Hematopoietic multipotent progenitor cell treated with erythropoietin and hydrocortisone succinate and interleukin-3 and kit ligand, for 17 days (in vitro differentiated cells): ENCODE results near the gene THSD7B.

Experiments
- DNase-seq: peaks from one replicate; pipeline ENCODE4 v3.0.0-alpha.2; 2015; ENCODE audit warnings: low spot score

Gene THSD7B

DNA sequence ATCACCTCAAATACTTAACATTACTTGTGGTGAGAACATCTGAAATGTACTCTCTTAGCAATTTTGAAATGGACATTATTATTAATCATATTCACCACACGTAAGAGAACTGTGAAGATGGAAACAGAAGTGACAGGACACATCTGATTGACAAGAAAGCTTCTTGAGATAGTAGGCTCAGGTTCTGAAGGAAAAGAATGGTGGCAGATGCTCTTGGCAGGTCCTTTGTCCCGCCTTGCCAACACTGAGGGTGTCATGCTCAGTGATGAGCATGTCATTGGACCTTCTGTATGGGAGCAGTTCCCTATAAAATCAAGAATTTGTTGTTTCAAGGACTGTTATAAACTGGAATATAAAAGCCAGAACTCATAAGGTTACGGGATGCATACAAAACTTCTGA is 428.1 kb downstream of the THSD7B start:
- DNase-seq, result no peak

DNA sequence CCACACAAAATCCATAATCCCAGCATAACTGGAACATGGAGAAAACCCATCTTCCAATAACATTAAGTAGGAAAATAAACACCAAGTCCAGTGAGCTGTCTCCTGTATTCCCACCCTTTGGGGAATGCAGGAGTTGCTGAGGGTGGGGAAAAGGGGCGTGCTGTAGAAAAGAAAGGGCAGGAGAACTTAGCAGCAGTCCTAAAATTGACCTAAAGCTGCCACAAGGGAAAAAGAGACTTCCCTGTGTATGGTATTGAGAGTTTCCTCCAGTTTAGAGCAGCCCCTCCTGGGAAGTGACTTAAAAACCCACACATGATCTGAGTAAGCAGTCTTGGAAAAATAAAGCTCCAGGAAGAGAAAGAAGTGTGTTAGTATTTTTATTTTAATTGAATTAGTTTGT is 428.8 kb downstream of the THSD7B start:
- DNase-seq, result no peak

DNA sequence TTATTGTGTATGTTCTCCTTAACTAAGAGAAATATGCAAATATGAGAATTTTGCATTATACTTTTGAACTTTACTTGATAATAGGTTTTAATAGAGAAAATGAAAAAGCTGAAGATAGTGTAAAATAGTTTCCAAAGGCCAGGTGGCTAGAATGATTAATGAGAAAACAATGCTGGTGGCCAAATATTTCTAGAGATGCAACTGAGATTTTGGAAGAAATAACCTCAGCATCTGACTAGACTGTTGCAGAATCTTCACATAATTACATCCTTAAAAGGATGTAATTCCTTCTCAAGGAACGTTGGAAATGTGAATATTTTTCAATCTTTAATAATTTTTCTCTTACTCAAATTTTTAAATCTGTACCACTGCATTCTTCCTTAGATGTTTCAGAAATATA is 434.4 kb downstream of the THSD7B start:
- DNase-seq, result no peak

- no peak for DNase-seq
These were observed 437.0 kb downstream of the THSD7B start for GRCh38 chr2:137202318-137202717.

DNA sequence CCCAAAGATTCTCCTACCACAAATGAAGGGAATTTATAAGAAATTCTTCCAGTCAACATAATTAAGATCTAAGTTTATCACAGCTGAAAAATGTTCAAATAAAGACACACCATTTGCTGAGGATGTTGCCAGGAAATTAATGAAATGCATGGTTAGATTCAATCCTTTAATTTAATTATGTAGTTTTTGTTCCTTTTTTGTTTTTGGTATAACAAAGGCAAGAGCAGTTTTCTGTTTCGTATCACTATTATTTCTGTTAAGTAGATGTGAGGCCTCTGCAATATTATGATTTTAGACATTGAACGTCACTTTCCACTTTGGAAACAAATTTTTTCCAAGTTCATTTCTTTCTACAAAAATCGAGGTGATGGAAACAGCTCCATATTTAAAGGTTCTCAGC is 440.0 kb downstream of the THSD7B start:
- no peak for DNase-seq

GRCh38 chr2:137206069-137206468 is 440.7 kb downstream of the THSD7B start:
- DNase-seq, result no peak

- DNase-seq, result no peak
These were observed 441.7 kb downstream of the THSD7B start for GRCh38 chr2:137207030-137207429.

DNA sequence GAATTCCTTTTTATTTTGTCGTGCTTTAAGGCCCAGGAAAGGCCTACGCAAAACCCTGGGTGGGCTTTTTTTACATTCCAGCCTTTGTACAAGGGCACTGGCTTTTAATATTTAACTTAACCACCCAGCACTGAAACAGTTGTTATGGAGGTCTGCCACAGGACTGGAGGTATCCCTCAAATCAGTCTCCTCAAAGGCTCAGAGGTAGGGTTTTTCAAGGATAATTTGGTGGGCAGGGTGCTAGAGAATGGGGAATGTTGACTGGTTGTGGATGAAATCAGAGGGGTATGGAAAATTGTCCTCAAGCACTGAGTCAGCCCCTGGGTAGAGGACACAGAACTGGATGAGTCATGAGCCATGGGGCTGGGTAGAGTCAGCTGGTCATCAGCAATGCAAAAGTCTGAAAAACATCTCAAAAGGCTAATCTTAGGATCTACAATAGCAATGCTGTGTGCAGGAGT is 443.1 kb downstream of the THSD7B start:
- no peak for DNase-seq

DNA sequence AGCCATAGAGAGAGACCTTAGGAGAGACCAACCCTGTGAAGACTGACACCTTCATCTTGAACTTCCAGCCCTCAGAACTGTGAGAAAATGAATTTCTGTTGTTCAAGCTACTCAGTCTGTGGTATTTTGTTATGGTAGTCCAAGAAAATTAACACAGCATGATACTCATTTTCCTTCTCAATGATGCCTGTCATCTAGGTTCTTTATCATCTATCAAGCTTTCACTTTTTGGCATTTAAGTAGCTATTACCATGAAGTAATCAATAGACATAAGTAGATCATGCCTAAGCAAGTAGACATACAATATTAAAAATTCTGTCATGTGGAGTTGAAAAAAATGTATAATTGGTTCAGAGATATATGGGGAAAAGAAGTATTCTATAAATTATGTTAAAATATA is 444.7 kb downstream of the THSD7B start:
- no peak for DNase-seq

DNA sequence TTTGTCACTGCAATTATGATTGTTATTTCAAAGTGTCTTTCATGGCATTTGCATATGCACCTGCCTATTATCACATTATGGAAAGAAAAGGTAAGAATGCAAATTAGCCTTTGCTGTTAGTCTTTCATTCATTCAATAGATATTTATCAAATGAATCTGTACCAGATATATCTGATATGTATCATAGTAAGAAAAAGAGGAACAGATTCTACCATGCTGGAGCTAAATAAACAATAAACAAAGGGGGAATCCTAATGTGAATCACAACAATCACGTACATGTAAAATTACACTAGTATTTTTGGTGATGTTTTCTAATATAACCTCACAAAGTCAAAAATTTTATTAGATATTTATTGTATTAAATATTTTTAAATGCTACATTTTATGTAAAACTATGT is 446.4 kb downstream of the THSD7B start:
- DNase-seq, result no peak

GRCh38 chr2:137220438-137220993 is 455.2 kb downstream of the THSD7B start:
- DNase-seq, result no peak

DNA sequence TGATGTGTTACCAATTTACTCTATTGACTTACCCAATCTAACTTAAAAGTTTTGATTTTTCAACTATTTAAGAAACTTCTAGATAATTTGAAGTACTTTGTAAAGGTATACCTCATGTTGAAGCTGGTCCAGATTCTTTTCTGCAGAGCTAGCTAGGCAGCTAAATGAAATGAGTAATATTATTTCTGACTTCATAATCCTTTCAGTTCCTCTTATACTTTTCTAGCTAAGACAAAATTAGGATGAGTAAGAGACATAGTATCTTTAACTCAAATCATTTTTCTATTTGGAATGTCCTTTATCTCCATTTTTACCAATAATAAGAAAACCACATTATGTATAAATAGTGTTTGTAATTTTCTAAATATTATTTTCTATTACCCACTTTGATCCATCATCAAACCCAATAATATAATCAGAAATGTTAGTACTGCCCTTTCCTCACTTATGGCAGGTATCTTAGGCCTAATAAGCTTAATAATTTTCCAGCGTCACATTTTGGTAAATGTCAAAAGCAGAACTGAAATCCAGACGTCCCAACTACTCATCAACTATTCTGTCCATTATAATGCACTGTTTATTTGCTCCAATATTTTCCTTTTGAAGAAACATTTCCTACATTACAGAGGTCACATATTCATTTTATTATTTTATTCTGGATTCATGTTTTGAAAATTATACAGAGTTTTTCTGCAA is 456.6 kb downstream of the THSD7B start:
- DNase-seq, result no peak

DNA sequence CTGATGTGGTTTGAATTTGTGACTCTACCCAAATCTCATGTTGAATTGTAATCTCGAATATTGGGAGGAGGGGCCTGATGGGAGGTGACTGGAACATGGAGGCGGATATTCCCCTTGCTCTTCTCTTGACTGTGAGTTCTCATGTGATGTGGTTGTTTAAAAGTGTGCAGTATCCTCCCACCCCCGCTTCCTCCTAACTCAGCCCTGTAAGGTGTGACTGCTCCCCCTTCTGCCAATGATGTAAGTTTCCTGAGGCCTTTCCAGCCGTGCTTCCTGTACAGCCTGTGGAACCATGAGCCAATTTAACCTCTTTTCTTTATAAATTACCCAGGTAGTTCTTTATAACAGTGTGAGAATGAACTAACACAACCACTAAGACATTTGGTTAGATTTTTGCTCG is 458.4 kb downstream of the THSD7B start:
- no peak for DNase-seq

- no peak for DNase-seq
These were observed 463.2 kb downstream of the THSD7B start for GRCh38 chr2:137228566-137228965.

DNA sequence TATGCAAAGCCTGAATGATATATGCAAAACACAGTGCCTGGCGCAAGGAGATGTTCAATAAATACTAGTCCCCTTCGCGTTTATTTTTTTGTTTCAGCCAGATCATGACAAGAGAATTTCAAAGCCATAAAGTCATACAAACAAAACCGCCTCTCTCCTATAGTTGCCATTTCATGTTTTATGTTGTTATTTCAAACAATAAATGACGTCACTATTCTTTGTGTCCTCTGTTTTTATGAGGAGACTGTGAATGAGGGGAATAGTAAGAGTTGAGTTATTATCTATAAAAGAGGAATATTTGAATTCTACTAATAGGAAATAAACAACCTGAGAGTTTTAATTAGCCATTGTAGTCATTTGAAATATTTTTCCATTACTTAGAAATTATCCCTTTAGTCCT is 464.5 kb downstream of the THSD7B start:
- DNase-seq, result no peak

DNA sequence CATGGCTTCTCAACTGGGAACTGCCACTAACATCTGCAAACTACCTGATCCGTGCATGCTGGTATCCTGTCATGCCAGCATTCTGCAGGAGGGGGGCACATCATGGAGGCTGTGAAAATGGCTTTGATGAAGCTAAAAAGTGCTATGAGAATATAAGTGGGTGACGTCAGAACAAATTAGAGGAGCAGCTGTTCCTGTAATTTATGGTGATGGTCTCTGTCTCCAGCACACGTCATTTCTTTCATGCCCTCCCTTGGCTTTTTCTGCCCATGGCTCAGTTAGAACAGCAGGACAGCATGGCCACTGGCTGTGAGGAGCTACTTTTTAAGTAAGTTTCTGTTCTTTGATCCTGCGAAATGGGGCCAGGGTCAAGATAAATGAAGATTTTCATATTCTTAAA is 466.3 kb downstream of the THSD7B start:
- no peak for DNase-seq

GRCh38 chr2:137232076-137232475 is 466.7 kb downstream of the THSD7B start:
- DNase-seq, result no peak

DNA sequence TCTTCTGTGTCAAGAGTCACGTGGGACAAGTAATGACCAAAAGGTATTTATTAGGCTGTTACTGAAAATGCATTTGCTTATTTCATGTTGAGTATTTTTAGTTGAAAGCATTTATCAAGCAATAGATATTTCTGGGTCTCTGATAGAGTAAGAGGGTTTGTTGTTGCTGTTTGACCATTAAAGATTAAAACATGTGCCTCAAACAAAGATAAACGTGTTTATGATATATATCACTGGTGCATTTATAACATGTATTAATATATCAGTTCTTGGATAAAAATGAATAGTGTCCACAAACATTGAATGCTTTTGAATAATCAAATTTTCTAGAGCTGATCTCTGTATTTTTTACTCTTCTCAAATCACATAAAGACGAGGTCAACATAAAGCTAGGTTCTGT is 467.7 kb downstream of the THSD7B start:
- DNase-seq, result no peak

DNA sequence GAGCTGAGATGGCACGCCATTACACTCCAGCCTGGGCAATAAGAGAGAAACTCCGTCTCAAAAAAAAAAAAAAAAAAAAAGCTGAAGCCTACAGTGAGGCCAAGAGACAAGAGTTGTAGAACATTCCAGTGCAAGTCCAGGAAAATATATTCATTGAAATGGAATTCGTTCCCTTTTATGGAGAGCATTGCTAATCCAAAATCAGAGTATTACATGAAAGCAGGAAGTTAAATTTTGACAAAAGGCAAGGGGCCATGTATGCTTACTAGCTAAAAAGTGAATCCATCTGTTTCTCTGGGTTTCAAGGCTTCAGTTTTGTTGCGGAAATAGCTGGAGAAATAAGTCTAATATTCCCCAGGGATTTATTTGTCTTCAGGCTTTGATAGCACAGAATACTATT is 471.7 kb downstream of the THSD7B start:
- no peak for DNase-seq

DNA sequence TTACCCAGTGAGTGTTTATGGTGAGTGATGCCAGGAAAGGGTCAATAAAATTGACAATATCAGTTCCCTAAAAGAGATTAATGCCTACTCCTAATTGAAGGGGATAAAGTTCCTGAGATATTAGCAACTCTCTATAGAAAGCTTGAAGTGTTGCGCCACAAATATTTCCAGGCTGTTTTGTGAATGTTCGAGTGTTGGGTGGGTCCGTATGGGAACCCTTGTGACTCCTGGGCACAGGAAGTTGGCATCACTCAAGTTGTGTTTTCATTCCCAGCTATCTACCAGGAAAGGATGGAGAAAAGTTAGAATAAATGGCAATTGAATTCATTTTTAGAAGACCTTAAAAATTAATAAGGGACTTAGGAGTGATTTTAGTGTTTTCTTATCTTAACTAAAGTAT is 472.7 kb downstream of the THSD7B start:
- no peak for DNase-seq

- no peak for DNase-seq
These were observed 484.3 kb downstream of the THSD7B start for GRCh38 chr2:137249463-137250130.

- no peak for DNase-seq
These were observed 485.1 kb downstream of the THSD7B start for GRCh38 chr2:137250401-137250800.

DNA sequence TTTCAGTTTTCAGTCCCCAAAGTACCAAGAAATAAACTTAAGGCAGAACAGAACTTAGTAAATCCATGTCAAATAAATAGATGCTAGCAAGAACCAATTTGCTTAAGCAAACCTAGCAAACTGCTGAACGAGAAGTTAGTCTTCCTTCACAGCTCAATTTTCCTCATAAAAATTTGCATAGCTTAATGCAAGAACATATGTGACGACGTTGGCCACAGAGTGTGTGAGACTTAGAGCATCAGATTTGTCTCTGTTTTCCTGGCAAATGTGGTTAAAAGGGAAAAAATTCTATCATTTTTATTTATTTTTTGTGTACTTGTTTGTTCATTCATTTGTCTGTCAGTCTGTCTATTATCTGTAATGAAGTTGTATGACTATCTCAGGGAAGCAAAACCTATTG is 485.7 kb downstream of the THSD7B start:
- no peak for DNase-seq

DNA sequence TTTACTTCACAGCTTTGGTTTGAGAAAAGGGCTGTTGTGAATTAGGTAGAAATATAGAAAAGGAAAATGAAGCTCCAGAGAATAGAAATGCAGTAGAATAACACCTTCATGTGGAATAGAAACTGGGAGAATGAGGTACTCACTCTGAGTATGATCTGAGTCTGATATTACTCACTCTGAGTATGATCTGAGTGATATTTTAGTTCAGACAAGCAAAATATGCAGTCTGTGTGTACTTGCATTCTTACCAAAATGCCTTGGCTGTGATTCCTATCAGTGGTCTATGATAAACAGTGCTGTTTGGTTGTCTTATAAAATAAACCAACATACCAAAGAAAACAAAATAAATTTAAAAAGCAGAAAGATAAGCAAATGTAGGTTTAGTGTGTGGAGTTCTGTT is 487.6 kb downstream of the THSD7B start:
- DNase-seq, result no peak
